ENCODE data around the gene GPR146.

Gene GPR146

DNA sequence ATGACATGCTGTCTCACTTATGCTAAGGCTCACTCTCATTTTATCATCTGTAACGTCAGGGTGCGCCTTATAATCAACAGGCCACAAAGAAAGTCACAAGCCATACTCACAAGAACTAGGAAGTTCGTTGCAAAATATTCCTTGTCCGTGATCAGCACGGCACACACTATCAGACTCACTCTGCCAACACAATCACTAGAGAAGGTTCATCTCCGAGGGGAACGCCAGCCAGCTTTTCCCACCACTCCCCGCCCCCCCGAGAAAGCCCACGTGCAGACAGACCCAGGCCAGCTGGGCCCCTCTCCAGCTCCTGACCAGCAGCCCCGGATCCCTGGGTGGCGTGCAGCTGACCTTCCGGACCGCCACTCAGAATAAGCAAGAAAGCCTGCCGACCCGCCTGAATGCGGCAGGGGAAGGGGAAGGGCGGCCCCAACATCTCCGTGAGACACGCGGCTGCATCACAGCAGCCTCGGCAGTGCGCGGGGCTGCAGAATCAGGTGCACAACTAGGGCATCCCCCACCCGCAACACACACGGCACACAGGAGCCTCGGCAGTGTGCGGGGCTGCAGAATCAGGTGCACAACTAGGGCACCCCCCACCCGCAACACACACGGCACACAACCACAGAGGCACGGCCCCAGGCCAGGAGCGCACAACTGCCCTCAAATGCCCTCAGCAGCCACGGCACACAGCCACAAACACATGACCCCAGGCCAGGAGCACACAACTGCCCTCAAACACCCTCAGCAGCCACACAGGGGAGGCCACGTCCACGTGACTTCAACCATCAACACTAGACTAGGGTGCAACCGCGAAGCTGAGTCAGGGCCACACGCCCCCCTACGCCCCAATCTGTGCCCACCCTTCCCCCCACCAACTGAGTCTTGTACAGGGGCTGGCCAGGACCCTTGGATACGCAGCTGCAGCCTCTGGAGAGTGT is 2.5 kb upstream of the GPR146 start:
- in situ Hi-C loops (cut with MboI; ENCODE audit: low sequenced_read_pairs), result loop anchor here (10.0 kb wide), 1 partner anchor 47 kb away; no protein-coding TSS in a partner anchor

DNA sequence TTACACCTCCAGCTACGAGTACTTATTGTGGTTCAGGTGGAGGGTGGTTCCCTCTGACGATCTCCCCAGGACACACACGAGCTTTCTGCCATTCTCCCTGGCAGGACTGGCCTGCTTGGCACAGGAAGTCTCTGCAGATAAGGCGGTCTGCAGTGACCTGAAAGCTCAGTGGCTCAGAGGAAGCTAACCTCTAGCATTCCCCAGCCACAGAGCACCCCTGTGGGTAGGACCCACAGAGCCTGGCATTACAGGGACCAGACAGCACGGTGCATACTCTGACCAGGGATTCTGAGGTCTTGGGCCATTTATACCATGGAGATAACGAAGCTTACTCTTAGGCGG is 1.9 kb upstream of the GPR146 start:
- in situ Hi-C loops (cut with MboI; ENCODE audit: low sequenced_read_pairs), result loop anchor here (10.0 kb wide), 1 partner anchor 48 kb away; no protein-coding TSS in a partner anchor

DNA sequence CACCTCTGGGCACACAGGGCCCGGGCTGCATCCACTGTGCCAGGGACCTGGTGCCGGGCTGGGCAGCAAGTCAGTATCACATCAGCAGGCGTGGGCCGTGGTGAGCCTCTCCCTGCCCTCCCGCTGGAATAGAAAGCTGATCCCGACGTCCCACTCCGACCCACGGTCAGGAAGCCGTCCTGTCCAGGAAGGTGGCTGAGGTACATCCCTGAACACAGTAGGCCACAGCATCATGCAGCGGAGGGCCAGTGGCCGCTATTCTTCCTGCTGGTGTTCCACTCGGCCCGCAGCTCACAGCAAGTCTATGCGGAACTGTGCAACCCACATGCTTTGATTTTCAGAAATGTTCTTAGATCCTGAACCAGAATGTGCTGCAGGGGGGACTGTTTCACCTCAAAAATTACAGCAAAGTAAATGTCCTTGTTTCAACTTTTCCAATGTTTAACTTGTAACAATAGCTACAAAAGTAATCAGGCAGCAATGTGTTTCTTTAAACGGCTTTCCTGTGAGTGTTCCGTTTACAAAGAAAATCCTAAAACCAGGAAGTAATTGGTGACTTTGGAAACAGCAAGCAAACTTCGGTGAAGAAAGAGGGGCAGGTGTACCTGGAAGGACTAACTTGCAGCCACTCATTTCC is 676 bp upstream of the GPR146 start:
- in situ Hi-C loops (cut with MboI; ENCODE audit: low sequenced_read_pairs), result loop anchor here (10.0 kb wide), 1 partner anchor 49 kb away; no protein-coding TSS in a partner anchor

DNA sequence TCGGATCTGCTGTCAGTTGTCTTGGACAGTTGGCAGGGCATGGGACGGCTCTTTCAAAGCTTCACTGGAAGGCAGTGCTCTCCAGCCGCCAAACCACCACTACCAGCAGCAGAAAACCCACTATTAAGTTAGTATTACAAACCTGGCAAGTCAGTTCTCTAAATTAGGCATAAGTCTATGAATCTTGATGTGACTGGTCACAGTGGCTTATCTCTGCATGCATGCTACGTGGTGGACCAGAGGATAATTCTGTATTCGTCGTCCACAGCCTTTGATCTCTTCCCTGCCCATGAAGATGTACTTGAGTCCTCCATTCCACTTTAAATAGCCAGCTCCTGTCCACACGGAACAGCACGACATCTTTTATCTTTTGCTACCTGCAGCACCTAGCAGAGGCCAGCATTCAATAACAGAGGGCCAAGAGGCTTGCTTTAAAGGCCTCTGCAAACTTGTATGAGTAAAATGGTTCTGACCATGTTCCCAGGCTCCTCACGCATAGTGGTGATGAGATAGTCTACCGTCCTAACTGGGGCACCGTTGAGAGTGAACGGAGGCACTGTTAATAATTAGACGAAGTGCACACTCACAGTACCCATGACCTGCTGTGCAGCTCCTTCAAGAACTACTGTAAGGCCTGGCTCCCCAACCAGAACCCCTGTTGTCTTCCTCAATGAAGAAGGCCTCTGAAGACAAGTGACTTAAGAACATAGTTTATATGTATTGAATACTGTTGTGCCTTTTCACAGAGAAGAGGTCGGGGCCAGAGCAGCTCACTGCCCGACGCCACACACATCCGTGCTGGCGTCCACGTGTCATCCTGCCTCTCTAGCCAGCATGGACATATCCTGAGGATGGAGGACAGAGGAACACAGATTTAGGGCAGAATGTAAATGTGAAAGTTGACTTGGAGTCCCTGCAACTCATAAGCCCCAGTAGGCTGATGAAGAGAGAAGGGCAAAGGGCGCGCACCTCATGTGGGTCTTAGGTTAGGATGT is 1.0 kb downstream of the GPR146 start:
- in situ Hi-C loops (cut with MboI; ENCODE audit: low sequenced_read_pairs), result loop anchor here (10.0 kb wide), 1 partner anchor 51 kb away; no protein-coding TSS in a partner anchor

DNA sequence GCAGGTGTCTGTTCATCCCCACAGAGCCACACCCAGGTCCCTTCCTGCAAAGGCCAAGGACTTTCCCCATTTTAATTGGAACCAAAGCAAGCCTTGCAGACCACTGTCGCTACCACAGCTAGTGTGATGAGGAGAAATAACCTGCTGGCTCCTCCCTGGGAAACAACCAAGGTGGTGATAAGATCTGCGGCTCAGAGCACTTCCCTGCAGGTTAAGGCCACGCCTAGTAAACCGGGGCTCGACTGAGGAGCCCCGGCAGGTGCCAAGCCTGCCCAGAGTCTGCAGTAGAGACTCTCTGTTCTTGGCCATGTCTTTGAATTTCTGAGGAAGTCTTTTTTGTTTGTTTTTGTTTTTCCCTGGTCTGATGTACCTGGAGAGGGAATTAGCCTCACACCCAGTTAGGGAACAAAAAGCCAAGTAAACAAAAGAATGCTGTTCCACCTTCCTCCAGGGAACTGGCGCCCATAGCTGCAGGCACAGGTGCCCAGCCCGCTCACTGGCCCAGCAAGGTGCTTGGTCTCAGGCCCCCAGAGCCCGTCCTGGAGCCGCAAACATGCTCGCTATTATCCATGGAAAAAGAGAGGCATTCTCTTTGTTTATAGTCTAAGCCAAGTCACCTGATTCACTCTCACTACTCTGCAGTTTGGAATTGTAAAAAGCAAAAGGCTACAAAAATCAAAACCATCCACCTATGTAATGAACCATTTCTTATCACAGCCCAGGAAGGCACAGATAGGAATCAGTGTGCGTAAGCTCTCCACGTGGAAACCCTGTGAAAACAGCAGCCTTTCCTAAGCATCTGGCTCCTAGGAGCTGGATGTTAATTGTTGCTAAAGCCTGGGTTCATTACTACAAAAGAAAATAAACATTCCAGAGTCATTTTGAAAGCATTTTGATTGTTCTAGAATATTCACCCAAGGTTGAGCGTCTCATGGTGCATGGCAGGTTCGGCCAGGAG is 2.7 kb downstream of the GPR146 start:
- in situ Hi-C loops (cut with MboI; ENCODE audit: low sequenced_read_pairs), result loop anchor here (10.0 kb wide), 1 partner anchor 52 kb away; no protein-coding TSS in a partner anchor

DNA sequence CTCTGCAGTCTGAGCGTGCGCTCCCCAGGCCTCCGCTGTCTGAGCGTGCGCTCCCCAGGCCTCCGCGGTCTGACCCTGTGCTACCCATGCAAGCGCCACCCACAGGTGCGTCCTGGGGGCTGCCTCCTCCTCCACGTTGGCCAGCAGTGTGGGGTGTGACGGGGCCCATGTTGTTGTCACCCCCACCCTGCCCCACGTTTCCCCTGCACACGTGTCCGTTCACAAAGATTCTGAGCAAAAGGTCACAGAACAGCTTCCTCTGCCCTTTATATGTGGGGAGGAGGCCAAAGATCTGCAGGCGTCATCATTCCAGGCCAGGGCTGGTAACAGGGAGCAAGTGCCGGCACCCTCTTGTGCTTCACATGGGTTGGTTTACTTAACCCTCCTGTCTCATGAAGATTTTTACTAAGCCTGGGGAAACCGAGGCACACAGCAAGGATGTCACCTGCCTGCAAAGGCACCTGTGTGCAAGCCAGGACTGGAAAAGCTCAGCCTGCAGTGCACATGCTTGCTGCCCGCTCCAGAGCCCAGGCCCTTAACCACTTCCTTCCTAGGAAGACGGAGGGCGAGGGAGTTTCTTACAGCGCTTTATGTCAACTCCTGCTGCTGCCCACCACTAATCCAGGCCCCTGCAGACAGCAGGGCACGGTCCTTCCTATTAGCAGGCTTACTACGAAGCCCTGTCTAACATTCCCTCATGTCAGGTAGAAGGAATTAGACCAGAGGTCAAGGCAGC is 4.8 kb downstream of the GPR146 start:
- in situ Hi-C loops (cut with MboI; ENCODE audit: low sequenced_read_pairs), result loop anchor here (10.0 kb wide), 1 partner anchor 54 kb away; no protein-coding TSS in a partner anchor

DNA sequence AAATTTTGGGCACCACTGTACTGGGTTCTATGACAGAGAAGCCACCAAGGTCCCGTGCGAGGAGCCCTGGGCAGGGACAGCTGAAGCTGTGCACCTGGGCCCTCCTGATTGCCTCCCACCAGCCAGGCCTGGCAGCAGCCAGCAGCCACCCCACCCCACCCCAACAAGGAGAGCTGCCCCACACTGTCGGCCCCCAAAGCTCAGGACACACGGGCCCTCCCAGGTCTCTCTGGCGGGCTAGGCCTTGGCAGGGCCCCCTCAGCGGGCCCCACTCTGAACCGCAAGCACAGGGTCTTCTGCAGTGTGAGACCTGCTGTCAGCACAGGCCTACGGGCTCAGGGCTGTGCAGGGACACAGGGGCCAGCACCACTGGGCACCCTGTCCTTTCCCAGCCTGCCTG is 5.5 kb downstream of the GPR146 start:
- in situ Hi-C loops (cut with MboI; ENCODE audit: low sequenced_read_pairs), result loop anchor here (10.0 kb wide), 1 partner anchor 55 kb away; no protein-coding TSS in a partner anchor

DNA sequence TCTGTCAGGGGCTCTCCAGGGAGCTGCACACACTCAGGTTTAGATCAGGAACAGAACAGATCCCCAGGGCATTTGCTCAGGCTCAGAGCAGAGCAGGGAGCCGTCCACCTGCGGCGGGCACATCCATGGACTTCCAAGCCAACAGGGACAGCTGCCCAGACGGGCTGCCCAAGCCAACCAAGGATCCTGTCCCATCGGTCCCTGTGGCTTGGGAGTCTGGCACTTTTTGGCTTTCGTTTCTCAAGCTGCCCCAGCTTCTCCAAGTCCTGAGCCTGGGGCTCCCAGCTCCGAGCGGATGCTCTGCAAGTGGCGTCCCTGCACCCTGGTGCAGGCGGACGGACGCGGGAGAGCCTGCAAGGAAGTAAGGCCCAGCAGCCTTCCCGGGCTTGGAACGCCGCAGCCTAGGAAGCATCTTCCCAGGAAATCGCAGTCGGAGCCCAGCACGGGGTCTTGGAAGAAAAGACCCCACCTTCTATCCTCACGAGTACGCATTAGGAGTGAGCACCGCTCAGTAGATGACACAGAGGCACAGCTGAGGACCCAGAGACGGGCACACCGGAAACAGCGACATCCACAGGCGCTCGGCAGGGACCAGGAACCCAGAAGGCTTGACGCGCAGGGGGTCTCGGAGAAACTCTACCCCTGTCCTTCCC is 6.0 kb downstream of the GPR146 start:
- in situ Hi-C loops (cut with MboI; ENCODE audit: low sequenced_read_pairs), result no loop called here

DNA sequence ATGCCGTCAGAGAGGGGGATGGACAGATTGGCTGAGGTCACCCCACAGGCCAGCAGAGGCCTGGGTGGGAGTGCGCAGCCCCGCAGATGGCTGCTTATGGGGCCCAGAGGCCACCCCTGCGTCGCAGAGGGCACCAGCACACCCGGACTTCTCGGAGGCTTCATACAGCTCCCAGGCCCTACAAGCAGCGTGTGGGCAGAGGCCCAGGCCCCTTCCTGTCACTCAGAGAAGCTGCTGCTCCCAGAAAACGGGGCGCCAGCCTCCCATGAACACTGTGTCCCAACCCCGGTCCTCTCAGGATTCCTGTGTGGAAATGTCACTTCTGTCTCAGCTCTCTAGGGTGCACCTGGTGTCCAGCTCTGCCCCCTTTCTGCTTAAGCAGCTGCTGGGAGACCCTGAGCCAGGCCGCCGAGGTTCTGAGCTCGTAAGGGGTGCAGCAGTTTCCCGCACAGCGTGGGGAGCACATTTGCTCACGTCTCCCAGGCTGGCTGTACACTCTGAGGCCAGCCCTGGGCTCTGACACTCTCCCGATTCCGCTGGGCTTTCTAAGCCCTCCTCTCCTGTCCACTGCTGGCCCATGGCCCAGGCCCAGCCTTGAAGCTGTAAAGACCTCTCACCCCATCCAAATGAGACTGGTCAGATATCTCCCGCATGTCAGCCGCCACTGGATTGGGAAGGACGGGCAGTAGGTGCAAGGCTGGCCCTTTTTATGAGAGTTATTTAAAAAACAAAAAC is 6.8 kb downstream of the GPR146 start:
- in situ Hi-C loops (cut with MboI; ENCODE audit: low sequenced_read_pairs), result no loop called here

DNA sequence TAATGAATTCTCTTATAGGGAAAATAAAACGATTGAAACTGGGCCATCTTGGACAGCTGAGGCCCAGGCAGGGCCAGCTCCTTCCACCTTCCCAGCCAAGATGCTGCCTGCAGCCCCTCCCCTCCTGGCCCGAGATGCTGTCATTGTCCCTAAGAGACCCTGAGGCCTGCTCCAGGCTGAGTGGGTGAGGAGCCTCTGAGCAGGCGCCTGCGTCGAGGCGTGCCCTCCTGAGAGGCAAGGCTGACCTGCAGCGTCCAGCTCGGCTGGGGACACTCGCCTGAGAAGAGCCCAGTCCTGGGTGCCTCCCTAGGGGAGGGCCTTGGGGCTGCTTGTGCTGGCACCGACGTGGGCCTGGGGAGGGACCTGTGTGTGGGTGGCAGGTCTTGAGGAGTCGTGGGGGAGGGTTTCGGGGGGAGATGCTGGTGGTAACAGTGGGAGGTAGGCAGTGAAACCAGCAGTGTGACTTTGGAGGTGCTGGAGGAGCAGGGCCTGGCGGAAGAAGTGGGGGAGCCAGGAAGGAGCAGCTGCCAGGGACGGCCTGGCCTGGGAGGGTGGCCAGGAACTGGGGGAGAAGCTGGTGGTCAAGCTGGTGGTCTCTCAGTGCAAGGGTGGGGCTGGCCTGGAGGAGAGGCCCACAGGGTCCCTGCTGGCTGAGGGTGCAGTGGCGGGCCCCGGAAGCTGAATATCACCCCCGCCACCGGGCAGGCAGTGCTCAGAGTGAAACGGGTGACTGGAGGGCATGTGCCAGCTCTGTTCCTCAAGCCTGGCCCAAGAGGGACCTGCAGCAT is 7.9 kb downstream of the GPR146 start:
- in situ Hi-C loops (cut with MboI; ENCODE audit: low sequenced_read_pairs), result no loop called here

DNA sequence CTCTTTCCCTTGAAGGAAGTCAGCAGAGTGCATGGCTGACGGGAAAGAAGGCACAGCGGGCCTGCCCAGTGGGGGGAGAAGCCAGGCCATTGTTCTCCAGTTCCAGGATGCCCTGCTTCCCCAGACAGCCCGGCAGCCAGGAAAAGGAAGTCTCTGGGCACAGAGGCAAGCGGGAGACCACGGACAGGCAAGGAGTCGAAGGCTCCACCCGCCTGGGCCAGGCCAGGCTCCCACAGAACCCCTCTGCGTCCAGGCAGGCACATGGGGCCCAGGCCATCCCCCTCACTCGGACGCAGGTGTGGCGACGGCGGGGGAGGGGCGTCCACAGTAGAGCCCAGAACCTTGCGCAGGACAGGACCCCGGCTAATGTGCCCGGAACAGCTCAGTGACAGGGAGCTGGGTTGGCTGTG is 8.7 kb downstream of the GPR146 start:
- in situ Hi-C loops (cut with MboI; ENCODE audit: low sequenced_read_pairs), result no loop called here

DNA sequence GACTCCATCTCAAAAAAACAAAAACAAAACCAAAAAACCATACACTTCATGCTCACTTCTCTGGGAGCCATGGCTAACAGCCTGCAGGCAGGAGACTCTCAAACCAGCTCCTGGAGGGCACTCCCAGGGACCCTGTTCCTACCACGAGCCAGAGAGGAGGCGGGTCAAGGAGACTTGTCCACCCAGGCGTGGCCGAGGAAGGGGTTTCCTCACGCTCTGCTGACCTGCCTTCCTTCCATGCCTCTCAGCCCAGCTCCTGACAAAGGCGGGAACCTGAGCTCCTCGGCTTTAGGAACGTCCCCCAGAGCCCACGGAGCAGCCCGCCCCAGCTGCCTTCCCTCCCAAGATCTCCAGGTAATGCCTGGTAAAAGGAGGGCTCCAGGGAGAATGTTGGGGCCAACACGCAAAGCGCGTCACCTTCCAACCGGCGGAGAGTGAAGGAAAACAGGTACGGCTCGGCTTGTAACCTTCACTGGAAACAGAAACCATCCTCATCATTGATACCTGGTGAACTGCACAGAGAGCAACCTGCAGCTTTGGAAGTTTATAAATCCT is 9.5 kb downstream of the GPR146 start:
- in situ Hi-C loops (cut with MboI; ENCODE audit: low sequenced_read_pairs), result no loop called here

DNA sequence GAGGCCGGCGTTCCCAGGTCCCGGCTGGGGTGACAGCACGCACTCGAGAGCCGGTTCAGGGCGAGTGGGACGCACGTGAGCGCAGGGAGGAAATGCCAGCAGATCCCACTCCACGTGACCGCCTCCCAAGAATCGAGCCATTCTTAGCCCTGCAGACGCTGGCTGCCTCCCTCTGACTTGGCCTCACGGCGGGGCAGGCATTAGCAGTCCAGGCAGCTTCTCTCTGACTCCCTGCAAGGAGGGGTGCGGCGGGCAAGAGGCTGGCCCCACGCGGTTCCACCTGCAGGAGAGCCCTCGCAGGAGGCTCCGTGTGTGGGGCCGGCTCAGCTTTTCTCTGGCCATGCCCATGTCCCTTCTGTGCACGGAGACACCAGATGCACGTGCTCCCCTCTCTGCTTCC is 10.1 kb downstream of the GPR146 start:
- in situ Hi-C loops (cut with MboI; ENCODE audit: low sequenced_read_pairs), result no loop called here

DNA sequence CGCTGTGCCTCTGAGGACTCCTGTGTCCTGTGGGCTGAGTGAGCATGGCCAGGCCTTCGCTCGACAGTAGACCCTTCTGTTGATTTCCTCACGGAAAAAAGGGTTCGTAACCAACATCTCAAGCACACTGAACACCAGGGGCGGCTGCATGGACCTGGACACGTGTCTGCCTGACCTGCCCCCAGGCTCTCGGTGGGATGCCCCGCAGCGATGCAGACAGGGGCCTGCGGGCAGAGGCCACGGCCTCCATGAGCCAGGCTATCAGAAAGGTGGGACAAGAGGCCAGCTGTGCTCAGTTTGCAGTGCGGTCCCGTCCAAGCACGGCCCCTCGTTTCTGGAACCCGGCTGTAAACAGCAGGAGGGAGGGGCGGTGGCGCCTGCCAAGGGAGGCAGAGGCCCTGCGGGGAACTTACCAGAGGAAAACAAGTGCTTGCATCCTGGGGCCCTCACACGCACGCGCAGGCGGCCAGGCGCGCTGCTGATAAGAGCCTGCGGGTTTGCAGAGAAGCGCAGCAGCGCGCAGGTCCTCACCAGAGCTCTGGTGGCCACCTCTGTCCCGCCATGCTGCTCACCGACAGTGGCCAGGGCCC is 10.6 kb downstream of the GPR146 start:
- in situ Hi-C loops (cut with MboI; ENCODE audit: low sequenced_read_pairs), result no loop called here

DNA sequence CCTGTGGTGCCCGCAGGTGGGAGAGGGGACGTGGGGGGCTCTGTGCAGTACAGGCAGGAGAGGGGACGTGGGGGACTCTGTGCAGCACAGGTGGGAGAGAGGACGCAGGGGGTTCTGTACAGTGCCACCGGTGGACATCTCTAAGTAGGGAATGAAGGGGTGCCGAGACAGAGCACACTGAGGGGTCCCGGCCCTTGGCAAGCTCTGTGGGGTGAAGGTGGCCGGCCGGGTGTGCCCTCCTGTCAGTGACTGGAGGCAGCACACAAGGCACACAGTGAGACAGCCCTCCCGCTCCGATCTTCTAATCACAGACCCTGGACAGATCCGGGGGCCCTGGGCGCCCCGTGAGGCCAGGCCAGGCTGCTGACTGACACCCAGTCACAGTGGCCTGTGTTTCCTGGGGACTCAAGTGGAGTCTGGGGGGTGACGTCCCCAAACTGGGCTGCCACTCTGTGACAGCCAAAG is 11.2 kb downstream of the GPR146 start:
- in situ Hi-C loops (cut with MboI; ENCODE audit: low sequenced_read_pairs), result no loop called here
